ENCODE measurements around the gene IGSF6.

The IGSF6 gene

GRCh38 chr16:21602785-21603184 lies 49.6 kb downstream of the IGSF6 start:
- no peak for DNase-seq (ENCODE audit: low read depth, low spot score)

- DNase-seq (ENCODE audit: low read depth, low spot score), result no peak
Measured at GRCh38 chr16:21600031-21600773, 52.2 kb downstream of the IGSF6 start.

- DNase-seq (ENCODE audit: low read depth, low spot score), result peak; percentile 90
Measured at GRCh38 chr16:21599122-21600030, 53.0 kb downstream of the IGSF6 start, which contains the start of gene METTL9. TSS of gene METTL9 (plus strand) at chr16:21599577. CDS start at chr16:21599734, 157 bp downstream.

GRCh38 chr16:21598701-21599121 lies 53.7 kb downstream of the IGSF6 start:
- DNase-seq (ENCODE audit: low read depth, low spot score), result no peak

GRCh38 chr16:21598206-21598605 lies 54.2 kb downstream of the IGSF6 start:
- DNase-seq (ENCODE audit: low read depth, low spot score), result no peak

- DNase-seq (ENCODE audit: low read depth, low spot score), result no peak
Measured at GRCh38 chr16:21597561-21598030, 54.8 kb downstream of the IGSF6 start.

GRCh38 chr16:21593530-21594289 lies 58.7 kb downstream of the IGSF6 start:
- DNase-seq (ENCODE audit: low read depth, low spot score), result no peak

GRCh38 chr16:21592191-21592590 lies 60.2 kb downstream of the IGSF6 start:
- DNase-seq (ENCODE audit: low read depth, low spot score), result no peak

- no peak for DNase-seq (ENCODE audit: low read depth, low spot score)
Measured at GRCh38 chr16:21590796-21591195, 61.6 kb downstream of the IGSF6 start.

- DNase-seq (ENCODE audit: low read depth, low spot score), result no peak
Measured at GRCh38 chr16:21590287-21590686, 62.1 kb downstream of the IGSF6 start.

- DNase-seq (ENCODE audit: low read depth, low spot score), result no peak
Measured at GRCh38 chr16:21589551-21589950, 62.9 kb downstream of the IGSF6 start.

Measured in activated CD4-positive, CD25-positive, alpha-beta regulatory T cell treated with anti-CD3 and anti-CD28 coated beads, Interleukin-2, amount 50 U/mL, for 16 hours (primary cell).